GM19099 (cell line): ENCODE measurements around the gene ADARB1.

ENCODE experiments used
- POLR2A ChIP-seq: IDR thresholded peaks from 3 replicates; pipeline ENCODE4 v1.6.1; 2011; ENCODE audit warnings: low read depth; ENCODE audit not compliant: insufficient read length; ENCODE audit errors: extremely low read depth

Gene ADARB1

DNA sequence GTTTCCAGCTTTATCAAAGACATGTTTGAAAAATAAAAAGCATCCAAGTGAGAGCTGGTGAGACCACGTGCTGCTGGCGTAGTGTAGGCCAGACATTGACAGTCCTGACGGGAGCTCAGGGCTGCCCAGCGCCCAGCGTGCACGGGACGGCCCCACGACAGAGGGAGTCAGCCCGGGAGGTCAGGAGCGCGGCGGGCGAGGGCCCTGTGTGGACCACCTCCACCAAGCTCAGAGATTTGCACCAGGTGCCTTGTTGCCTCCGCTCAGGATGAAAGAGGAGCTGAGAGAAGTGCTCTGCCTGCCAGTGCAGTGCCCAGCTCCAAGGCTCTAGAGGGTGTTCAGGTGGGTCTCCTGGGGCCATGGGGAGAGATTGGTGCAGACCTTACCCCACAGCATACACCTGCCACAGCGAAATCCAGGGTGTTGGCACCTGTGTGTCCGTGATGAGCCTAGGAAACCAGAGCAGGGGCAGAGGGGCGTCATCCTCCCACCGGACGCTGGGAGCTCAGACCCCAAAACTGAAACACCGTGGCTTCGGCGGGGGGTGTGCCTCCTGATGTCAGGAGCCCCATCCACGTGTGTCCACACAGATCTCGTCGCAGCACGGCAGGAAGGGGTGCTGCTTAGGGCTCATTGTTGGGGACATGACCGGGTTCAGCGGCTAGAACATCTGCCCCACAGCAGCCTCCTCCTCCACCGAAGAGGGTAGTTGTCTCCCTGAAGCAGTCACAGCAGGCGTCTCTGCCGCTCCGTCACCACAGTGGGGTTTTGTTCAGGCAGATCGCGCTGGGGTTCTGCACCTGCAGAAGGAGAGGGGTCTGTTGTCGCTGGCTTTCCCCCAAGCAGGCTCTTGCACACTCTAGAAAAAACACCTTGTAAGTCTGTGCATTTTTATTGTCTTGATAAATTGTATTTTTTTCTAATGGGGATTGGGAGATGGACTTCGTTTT, 149.1 kb downstream of the ADARB1 start:
- TF ChIP-seq POLR2A = no peak

DNA sequence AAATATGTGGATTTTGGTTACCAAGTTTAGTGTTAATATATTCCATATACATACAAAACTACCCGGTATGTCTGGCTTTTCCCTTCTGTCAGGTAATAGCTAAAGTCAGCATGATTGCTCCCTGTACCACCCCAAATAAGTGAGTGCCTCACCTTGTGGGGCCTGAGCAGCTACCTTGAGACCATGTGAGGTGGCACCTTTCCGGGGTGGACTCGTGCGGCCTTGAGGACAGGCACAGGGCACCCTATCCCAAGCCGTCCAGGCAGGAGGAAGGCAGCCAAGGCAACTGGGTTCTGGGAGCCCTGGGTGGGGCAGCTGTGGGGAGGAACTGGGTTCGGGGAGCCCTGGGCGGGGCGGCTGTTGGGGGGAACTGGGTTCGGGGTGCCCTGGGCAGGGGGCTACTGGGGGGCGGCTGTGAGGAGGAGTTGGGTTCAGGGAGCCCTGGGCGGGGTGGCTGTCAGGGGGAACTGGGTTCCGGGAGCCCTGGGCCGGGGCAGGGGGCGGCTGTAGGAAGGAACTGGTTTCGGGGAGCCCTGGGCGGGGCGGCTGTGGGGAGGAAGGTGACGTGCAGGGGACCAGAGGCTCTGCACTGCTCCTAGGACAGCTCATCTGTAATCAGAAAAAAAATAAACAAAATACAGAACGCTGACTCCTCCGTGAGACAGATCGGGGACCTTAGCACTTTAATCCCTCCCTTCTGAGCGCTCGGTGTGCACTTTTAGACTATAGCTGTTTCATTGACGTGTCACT, 150.0 kb downstream of the ADARB1 start:
- no peak for TF ChIP-seq POLR2A

DNA sequence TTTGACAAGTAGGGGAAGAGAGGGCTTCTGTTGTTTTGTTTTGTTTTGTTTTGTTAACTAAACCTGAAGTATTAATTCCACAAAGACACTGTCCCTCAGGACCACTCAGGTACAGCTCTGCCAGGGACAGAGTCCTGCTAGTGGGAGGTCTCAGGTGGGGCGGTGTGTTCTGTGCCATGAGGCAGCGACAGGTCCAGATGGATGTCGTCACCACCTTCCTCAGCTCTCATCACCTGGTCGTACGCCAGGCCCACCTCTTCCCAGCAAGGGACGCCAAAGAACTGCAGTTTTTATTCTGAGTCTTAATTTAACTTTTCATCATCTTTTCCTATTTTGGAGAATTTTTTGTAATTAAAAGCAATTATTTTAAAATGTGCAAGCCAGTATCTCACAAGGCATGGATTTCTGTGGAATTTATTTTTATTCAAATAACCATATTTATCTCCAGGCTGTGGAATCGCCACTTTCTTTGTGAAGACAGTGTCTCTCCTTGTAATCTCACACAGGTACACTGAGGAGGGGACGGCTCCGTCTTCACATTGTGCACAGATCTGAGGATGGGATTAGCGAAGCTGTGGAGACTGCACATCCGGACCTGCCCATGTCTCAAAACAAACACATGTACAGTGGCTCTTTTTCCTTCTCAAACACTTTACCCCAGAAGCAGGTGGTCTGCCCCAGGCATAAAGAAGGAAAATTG, 150.8 kb downstream of the ADARB1 start:
- no peak for TF ChIP-seq POLR2A

DNA sequence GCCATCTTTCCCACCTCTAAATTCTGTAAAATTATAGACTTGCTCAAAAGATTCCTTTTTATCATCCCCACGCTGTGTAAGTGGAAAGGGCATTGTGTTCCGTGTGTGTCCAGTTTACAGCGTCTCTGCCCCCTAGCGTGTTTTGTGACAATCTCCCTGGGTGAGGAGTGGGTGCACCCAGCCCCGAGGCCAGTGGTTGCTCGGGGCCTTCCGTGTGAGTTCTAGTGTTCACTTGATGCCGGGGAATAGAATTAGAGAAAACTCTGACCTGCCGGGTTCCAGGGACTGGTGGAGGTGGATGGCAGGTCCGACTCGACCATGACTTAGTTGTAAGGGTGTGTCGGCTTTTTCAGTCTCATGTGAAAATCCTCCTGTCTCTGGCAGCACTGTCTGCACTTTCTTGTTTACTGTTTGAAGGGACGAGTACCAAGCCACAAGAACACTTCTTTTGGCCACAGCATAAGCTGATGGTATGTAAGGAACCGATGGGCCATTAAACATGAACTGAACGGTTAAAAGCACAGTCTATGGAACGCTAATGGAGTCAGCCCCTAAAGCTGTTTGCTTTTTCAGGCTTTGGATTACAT, 151.5 kb downstream of the ADARB1 start:
- no peak for TF ChIP-seq POLR2A

DNA sequence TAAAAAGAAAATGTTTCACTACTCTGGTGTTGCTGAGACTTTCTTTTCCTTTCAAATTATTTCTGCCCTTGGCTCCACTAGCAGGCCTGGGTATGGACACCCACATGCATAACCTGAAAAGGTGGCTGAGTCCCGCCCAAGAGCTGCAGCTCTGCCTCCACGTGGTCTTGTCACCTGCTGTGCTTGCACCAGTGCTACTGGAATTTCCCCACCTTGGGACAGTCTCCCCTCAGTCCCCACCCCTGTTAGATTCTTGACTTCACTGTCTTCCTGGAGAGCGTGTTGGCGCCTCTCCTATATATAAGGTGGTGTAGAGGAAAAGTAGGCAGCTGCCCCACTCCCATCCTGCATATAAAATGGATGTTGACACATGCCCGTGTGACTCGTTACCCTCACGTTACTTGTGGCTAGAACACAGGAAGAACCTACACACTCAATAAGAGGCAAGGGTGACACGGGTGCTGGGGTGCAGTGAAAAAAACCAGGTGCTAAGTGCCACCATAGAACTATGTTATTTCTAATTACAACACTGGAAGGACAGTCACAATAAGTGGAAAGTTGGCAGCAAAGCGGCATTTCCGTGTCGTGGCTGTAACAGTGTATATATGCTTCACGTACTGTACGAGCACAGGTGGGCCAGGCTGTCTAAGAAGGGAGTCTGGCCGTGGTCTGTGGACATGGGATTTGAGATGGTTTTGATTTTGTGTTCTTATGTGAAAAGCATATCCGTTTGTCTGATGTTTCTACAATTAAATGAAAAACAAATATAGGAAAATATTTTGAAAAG, 152.4 kb downstream of the ADARB1 start:
- no peak for TF ChIP-seq POLR2A

DNA sequence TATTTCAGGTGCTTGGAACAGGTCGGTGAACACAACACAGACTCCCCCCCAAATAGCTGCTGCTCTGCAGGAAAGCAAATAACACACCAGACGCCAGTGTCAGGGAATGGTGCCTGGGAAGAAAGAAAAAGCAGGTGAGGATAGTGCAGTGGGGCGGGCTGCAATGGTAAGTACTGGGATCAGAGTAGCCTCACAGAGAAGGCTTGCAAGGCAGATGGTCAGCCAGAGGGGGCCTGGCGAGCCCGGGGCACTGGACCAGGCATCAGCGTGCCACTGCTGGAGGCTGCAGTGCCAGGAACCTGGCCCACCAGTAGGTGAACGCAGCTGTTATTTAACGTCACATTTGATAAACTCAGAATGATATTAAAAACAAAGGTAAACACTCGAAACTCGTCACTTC, 153.4 kb downstream of the ADARB1 start:
- TF ChIP-seq POLR2A = no peak

DNA sequence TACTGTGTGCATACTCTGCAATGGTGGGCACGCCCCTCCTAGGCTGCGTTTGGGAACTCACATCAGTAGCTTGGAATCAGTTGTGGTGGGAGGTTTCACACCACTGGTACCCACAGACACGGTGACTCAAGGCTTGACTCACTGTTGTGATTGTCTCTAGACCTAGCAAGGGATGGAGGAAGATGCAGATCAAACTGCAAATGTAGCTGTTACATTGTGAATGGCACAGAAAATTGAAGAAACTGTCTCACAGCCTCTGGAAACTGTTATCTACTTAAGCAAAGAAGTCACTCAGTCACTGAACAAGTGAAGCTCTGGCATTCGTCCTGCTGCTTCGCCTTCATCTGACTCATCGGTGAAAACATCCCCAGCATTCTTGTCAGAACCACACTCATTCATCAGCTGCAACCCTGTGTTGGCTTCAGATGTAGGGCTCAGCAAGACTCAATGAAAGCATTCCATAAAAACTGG, 153.8 kb downstream of the ADARB1 start:
- TF ChIP-seq POLR2A = no peak

DNA sequence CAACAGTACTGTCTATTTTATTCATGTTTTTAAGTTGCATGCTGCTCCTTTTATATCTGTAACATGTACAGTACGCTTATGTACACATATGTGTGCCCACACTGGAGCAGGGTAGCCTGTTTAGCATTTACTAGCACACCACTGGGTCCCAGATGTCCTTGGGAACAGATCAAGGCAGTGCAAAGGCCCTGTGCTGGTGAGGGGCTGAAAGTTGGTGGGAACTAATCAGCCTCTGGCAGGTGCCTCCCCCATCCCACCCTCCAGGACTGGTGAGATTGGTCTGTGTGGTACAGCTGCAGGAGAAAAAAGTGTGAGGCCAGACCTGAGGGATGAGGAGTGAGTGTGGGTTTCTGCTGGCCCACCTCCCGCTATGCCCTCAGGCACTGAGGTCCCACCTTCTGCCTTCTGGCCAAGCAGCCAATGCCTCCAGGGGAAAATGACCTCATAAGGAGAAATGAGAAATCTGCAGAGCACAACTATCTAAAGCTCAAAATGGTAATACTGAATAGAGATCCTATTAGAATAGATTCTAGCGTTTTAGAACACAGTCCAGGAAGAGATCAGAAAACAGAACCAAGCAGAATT, 154.4 kb downstream of the ADARB1 start:
- TF ChIP-seq POLR2A = no peak

DNA sequence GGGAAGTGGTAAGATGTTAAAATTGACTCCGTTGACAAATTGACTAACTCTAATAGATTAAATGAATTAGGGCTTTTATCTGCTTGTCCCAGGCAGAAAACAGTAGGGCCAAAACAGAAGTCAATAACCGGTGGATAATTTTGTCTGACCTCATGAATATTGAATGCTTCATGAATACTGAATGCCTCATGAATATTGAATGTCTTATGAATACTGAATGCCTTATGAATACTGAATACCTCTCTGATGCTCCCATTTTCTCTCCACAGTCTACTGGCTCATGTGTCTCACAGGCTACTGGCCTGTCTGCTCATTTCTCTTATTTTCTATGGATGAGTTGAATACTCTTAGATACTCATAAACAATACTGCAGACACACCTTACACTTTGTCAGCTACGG, 157.3 kb downstream of the ADARB1 start:
- no peak for TF ChIP-seq POLR2A

DNA sequence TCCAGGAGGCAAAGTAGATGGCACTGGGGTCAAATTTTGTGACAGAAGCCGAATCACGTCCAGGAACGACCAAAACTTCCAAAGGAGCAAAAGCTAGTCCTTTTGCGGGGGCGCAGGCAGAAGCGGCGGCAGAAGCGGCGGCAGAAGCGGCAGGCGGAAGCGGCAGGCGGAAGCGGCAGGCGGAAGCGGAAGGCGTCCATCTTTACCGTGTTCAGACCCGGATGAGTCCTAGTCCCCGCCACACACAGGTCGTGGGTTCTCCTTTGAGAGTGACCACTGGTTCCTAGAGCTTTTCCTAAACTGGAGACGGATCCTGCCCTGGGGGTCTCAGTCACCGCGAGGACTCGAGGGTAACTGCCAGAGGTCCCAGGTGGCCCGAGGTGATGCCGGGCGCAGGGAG, 159.7 kb downstream of the ADARB1 start:
- TF ChIP-seq POLR2A = no peak

DNA sequence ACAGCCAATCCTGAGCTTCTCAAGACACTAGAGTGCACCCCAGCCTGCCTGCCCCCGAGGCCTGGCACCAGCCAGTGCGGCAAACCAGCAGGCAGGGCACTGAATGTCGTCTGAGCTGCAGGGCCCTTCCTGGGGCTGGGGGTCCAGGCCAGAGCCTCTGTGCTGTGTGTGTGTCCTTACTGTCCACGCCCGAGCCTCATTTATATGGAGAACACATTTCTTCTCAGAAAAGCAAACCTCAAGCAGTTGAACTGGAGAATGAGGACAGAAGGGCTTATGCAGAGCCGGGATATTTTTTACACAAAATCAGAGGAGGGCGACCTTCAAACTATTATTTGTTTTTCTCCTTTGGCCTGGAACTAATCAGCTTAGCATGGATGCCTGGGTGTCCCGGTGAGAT, 160.6 kb downstream of the ADARB1 start:
- no peak for TF ChIP-seq POLR2A

DNA sequence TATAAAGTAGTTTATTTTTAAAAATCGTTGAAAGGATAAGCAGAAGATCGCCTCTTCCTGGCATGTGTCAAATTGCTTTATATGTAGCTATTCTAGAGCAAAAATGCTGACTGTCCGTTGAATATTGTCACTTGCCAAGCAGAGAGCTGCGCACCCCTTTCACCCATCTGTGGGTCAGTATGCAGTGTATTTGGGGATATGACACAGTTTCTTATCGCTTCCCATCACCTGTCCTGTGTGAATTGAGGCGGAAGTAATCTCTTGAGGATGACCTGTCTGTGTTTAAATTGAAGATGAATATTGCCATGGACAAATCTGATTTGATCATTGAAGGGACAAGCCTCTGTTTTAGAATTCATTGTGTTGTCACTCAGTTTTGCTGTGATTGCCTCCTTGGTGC, 161.1 kb downstream of the ADARB1 start:
- TF ChIP-seq POLR2A = no peak

DNA sequence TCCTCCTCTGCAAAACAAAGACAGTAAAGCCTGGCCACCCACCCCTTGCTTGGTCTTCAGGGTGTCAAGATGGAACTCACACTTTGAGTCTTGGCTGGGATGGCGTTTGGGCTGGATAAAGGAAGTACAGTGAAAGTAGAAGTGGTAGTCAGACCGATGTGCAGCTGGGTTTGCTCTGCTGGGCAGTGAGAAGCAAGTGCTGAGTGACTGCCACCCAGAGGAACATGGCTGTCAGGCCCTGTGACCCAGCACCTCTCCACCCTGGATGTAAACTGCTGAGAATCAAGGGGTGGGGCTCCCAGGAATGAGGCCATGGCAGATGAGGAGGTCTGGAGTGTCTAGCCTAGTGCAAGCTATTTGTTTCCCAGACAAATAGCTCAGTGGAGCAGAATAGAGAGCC, 162.1 kb downstream of the ADARB1 start:
- no peak for TF ChIP-seq POLR2A

DNA sequence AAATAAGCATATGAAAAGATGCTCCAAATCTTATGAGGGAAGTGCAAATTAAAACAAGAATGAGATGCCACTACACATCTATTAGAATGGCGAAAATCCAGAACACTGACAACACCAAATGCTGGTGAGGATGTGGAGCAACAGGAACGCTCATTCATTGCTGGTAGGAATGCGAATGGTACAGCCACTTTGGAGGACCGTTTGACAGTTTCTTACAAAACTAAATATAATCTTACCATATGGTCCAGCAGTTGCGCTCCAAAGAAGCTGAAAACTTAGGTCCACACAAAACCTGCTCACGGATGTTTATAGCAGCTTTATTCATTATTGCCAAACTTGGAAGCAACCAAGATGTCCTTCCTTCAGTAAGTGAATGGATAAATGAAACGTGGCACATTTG, 163.0 kb downstream of the ADARB1 start:
- TF ChIP-seq POLR2A = no peak

DNA sequence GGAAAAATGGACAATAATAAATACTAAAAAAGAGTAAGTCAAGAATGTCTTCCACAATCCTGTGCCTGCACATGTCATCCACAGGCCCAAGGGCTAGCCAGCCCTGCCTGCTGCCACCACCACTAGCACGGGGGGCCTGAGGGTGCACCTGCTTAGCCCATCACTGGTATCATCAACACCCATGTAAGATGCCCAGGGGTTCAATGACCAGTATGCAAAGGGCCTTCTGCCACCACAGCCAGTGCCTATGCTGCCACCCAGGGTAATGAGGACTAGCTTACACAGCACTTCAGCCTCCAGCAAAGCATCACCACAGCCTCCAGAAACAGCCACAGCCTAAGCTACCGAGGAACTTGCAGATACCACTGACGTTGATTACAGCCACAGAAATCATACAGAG, 167.0 kb downstream of the ADARB1 start:
- TF ChIP-seq POLR2A = no peak

DNA sequence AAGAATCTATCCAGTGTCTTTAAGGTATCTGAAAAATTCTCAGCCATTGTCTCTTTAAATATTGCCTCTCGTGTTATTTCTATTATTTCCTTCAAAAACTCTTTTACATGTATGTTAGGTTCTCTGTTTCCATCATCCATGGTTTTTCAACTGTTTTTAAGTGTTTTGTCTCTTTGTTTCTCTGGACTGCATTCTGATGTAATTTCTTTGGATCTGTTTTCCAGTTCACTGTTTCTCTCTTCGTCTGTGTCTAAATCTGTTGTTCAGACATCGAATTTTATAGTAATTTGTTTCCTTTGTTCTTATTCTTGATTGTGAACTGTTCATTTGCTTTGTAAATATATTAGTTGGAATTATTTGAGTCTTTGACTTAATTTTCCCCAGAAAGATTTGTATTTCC, 169.2 kb downstream of the ADARB1 start:
- TF ChIP-seq POLR2A = no peak
